GM10266 (cell line): ENCODE results near the gene AUTS2.
"Not testable (repeated sequence)": the region's sequence is repeated elsewhere in the genome, so short reads cannot be mapped to it uniquely, and the experiment has no call there.

Experiments
- DNase-seq: peaks from one replicate; pipeline ENCODE4 v3.0.0; 2012; ENCODE audit errors: extremely low spot score
- TF ChIP-seq, protein P1 (sequence below): IDR thresholded peaks from 2 replicates; pipeline ENCODE4 v1.5.1; 2012; ENCODE audit warnings: mild to moderate bottlenecking, low read depth; ENCODE audit not compliant: control insufficient read depth, insufficient read depth; ENCODE audit errors: missing control alignments

Gene AUTS2

GRCh38 chr7:70726951-70727378, 1128.7 kb downstream of the AUTS2 start:
- TF ChIP-seq, protein P1, sequence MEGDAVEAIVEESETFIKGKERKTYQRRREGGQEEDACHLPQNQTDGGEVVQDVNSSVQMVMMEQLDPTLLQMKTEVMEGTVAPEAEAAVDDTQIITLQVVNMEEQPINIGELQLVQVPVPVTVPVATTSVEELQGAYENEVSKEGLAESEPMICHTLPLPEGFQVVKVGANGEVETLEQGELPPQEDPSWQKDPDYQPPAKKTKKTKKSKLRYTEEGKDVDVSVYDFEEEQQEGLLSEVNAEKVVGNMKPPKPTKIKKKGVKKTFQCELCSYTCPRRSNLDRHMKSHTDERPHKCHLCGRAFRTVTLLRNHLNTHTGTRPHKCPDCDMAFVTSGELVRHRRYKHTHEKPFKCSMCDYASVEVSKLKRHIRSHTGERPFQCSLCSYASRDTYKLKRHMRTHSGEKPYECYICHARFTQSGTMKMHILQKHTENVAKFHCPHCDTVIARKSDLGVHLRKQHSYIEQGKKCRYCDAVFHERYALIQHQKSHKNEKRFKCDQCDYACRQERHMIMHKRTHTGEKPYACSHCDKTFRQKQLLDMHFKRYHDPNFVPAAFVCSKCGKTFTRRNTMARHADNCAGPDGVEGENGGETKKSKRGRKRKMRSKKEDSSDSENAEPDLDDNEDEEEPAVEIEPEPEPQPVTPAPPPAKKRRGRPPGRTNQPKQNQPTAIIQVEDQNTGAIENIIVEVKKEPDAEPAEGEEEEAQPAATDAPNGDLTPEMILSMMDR = no peak

GRCh38 chr7:70727861-70728260, 1129.6 kb downstream of the AUTS2 start:
- TF ChIP-seq, protein P1 = no peak
- no peak for DNase-seq

More at GRCh38 chr7:70726951-70727378, 1128.7 kb downstream of the AUTS2 start:
- no peak for DNase-seq

GRCh38 chr7:70728872-70729552, 1130.7 kb downstream of the AUTS2 start:
- no peak for DNase-seq

GRCh38 chr7:70729553-70730157, 1131.4 kb downstream of the AUTS2 start:
- not testable (repeated sequence) for DNase-seq

More at GRCh38 chr7:70728872-70729552, 1130.7 kb downstream of the AUTS2 start:
- TF ChIP-seq, protein P1 = no peak

DNA sequence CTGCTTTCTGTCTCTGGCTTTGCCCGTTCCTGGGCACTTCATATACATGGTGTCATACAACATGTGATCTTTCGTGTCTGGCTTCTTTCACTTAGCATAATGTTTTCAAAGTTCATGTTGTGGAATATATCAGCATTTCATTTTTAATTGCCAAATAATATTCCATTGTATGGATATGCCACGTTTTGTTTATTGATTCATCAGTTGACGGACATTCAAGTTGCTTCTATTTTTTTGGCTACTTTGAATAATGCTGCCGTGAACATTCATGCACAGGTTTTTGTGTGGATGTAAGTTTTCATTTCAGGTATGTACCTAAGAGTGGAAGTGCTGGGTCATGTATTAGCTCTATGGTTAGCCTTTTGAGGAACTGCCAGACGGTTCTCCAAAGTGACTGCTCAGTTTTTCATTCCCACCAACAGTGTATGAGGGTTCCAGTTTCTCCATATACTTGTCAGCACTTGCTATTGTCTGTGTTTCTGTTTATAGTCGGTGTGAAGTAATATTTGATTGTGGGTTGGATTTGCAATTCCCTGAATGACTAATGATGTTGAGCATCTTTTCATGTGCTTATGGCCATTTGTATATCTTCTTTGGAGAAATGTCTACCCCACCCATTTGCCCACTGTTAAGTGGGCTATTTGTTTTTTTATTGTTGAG, 1132.3 kb downstream of the AUTS2 start:
- no peak for DNase-seq
- TF ChIP-seq, protein P1 = no peak

DNA sequence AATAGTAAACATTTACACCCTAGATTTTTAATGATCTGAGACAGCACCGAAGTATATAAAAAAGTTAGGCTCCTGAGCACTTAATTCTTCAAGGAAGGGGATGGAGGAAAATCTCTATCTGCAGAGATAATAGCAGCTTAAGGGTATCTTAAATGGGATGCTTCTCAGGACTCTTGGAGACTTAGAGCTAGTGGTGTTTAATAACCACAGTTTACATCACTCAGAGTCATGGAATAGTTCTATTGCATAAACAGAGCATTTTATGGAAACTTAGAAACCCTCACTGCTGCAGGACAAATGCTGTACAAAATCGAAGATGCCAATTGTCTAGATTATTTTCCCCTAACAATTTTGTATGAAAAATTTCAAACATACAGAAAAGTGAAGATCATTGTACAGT, 1134.8 kb downstream of the AUTS2 start:
- no peak for DNase-seq
- TF ChIP-seq, protein P1 = no peak

DNA sequence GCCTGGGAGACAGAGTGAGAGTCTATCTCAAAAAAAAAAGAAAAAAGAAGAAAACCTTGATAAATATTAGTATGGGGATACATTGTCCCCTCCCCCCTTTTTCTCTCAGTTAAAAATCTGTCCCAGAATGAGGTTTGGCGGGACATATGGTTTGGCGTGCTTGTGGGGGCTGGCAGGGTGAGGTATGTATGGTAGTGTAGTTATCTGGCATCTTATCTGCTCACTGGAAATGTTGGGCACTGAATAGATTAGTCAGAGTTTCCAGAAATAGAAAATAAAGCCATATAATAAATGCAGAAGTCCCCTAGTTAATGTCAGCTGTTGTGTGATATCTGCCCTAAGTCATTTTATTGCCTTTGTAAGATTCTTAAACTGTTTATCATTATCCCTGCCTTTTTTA, 1136.1 kb downstream of the AUTS2 start:
- TF ChIP-seq, protein P1 = no peak
- no peak for DNase-seq
